Urinary bladder (tissue), 4 donors: Measurements from ENCODE around the gene MED1. TPM values are rescaled to one million over a fixed set of nuclear protein-coding genes. Genes with fewer than 3 reads are reported as not detected.

Source experiments
- DNase-seq: peaks from one replicate; pipeline ENCODE4 v3.0.0-alpha.2; 2015; ENCODE audit errors: extremely low spot score
- H3K27ac ChIP-seq: one replicate; pipeline ENCODE4 v1.5.1; 2013; ENCODE audit warnings: low read depth, mild to moderate bottlenecking, moderate library complexity
- H3K36me3 ChIP-seq: one replicate; pipeline ENCODE4 v1.6.1; 2013; ENCODE audit warnings: mild to moderate bottlenecking, moderate library complexity; ENCODE audit not compliant: insufficient read depth
- H3K4me1 ChIP-seq: one replicate; pipeline ENCODE4 v1.6.1; 2013; ENCODE audit warnings: mild to moderate bottlenecking, moderate library complexity; ENCODE audit not compliant: insufficient read depth
- H3K4me3 ChIP-seq: one replicate; pipeline ENCODE4 v1.5.1; 2013; ENCODE audit warnings: low read depth, low read length
- whole genome bisulfite sequencing: extraction: QIAGEN DNeasy Blood & Tissue Kit; methylation state at CpG from one replicate; pipeline ENCODE4 v1.1.7; 2013; 5-methylcytosine and 5-hydroxymethylcytosine counted together
- polyA plus RNA-seq: library from polyadenylated mRNA; stranded (reverse); fragments of 200-250 nt; gene quantifications from one replicate; pipeline ENCODE4 v1.2.3, GENCODE V29; 2013
- total RNA-seq: library from RNA; depleted of rRNA; stranded (reverse); fragments of >200 nt; gene quantifications from one replicate; pipeline ENCODE4 v1.2.3, GENCODE V29; 2014
- donor health status: healthy with polysubstance abuse.
- donor health status: healthy.

MED1 gene
- total and polyA plus RNA-seq, 2 donors: 17.1 to 27.4 TPM

- 60% methylated on average over 1 of the region's 1 CpG for WGBS
- no peak for DNase-seq
- H3K36me3 ChIP-seq: peaks cover 3% of the 10 kb centered on the region
Measured at GRCh38 chr17:39405436-39405835, 45.6 kb downstream of the MED1 start.

GRCh38 chr17:39404542-39405378 is 46.3 kb downstream of the MED1 start:
- WGBS: 85% methylated on average over 6 of the region's 6 CpGs
- no peak for DNase-seq
- H3K36me3 ChIP-seq: peaks cover 2% of the 10 kb centered on the region
- peaks cover 2% of the 10 kb centered on the region for H3K4me1 ChIP-seq
- no peak overlapping the region for H3K27ac ChIP-seq
- H3K4me3 ChIP-seq: no peak overlapping the region

More at GRCh38 chr17:39405436-39405835, 45.6 kb downstream of the MED1 start:
- Histone ChIP-seq H3K4me3 (no peak overlapping the region), H3K27ac (no peak overlapping the region), H3K4me1 (no peaks in the 10 kb centered on the region)

- Histone ChIP-seq H3K36me3 (peaks cover 2% of the 10 kb centered on the region), H3K4me3 (no peak overlapping the region)
Measured at GRCh38 chr17:39402890-39403605, 48.0 kb downstream of the MED1 start.

DNA sequence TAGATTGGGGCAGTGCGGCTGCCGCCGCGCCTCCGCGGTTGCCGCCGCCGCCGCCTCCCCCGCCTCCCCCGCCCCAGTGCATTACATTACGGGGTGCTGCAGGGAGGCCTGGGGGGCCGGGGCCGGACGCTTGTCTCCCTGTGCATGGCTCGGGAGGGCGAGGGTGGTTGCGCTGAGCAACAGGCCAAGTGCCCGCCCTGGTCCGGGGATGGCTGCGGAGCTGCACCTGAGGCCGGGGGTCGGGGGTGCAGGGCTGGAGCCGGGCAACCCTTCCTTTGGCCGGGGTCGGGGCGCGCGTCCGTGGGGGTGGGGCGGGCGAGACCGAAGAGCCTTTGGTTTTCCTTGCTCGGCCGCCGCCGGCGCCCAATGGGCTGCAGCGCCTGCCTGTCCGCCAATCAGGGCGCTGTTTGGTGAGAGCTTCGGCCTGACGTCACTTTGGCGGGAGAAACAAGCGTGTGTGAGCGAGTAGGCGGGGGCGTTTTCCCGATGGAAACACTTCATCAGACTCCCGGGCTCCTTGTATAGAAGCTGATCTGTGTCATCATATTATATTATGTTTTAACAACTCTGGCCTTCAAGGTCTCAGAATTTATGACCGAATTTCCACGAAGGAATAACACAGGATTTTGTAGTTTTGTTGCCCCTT is 48.7 kb downstream of the MED1 start:
- 1% methylated on average over 53 of the region's 53 CpGs for WGBS
- peak overlapping the region; percentile 59 for H3K27ac ChIP-seq
- DNase-seq: peak; percentile 80
- peak overlapping the region; percentile 95 for H3K4me3 ChIP-seq
- peaks cover 1% of the 10 kb centered on the region for H3K36me3 ChIP-seq
- peaks cover 2% of the 10 kb centered on the region for H3K4me1 ChIP-seq

More at GRCh38 chr17:39402890-39403605, 48.0 kb downstream of the MED1 start:
- Histone ChIP-seq H3K4me1 (peaks cover 2% of the 10 kb centered on the region), H3K27ac (no peak overlapping the region)
- DNase-seq: no peak
- 62% methylated on average over 22 of the region's 22 CpGs for WGBS

DNA sequence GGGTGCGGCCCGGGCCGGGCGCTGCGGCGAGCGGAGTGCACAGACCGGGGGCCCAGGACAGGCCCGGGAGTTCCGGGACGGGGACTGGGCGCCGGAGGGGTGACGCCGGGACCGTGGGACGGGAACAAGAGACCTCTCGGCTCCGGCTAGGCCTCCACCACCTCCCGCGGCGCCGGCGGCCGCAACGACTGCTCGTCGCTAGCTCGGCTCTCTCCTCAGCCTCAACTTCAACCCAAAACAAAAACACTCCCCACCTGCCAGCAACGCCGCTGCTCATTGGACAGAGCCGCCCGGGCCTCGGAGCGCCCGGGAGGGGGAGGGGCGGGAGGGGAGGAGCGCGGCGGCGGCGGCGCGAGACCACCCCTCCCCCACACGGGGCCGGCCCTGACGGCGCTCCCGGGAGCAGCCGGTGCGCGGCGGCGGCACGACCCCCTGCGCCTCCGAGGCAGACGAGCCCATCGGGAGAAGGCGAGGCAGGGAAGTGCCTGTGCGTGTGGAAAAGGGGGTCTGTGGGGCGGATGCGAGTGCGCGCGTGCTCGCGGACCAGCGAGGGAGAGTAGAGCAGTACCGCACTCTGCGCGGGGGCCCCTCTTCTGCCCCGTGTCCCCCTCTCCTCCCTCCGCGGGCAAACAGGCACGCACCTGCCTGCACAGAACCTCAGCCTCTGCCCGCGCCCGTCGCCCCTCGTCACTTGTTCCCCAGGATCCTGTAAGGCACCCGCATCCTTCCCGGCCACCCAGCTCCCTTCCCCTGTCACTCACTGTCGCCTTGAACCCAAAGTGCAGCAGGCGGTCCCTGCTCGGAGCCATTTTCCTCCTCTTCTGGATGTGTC is 49.4 kb downstream of the MED1 start, which contains the start of gene FBXL20:
Gene FBXL20 (minus strand): TSS at position 215 of the 832 bp plus-strand sequence. CDS start 224 bp downstream, outside the sequence.
- DNase-seq: peak; percentile 85
- H3K4me1 ChIP-seq: peaks cover 2% of the 10 kb centered on the region
- H3K4me3 ChIP-seq: peak within 1 kb of the TSS; percentile 95
- peak within 1 kb of the TSS; percentile 90 for H3K27ac ChIP-seq
- no peaks in the 10 kb centered on the region for H3K36me3 ChIP-seq
- under 1% methylated on average over 86 of the region's 86 CpGs for WGBS

DNA sequence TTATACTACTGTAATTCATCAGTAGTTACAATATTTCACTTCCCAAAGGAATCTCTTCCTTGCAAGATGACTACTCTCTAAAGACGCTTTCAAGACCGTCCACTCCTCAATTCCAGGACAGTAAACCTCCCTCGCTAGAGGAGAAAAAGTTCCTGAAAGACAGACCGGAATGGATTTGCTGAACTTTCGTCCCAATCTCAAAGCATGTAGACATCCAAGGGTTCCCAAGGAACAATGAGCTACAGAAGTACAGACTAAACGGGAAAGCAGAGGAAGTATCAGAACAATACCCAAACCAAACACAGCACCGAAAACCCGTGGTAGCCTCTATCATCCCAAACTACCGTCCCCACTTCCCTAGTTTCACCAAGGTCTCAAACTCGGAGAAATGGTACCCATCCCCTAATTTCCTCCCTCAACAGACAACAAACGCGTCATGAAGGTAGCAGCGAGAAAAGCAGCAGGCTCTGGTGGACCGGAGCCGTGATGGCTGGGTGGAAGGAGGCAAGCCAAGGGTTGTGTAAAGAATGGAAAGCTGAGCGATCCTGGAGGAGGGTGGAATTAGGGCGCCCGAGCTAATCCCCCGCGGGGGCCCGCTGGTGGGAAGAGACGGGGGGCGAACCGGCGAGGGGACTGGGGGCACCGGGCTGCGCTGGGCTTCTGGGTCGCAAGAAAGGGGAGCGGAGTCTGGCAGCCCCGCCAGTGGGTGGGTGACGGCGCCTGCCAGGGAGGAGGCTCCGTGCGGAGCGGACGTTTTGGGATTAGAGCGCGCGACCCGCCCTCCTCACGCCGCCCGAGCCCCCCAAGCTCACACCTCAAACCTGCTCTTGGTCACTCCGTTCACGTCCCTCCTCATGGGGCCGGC is 50.3 kb downstream of the MED1 start:
- Histone ChIP-seq H3K36me3 (no peaks in the 10 kb centered on the region), H3K4me1 (peaks cover 2% of the 10 kb centered on the region), H3K4me3 (peak overlapping the region; percentile 95), H3K27ac (peak overlapping the region; percentile 90)
- WGBS: under 1% methylated on average over 46 of the region's 46 CpGs
- no peak for DNase-seq

GRCh38 chr17:39399791-39400190 is 51.3 kb downstream of the MED1 start:
- H3K4me1 ChIP-seq: peaks cover 2% of the 10 kb centered on the region
- no peak for DNase-seq
- no peaks in the 10 kb centered on the region for H3K36me3 ChIP-seq
- 40% methylated on average over 4 of the region's 4 CpGs for WGBS
- H3K4me3 ChIP-seq: peak overlapping the region; percentile 95
- H3K27ac ChIP-seq: no peak overlapping the region

- WGBS: 47% methylated on average over 2 of the region's 2 CpGs
- H3K4me1 ChIP-seq: no peaks in the 10 kb centered on the region
- no peak overlapping the region for H3K4me3 ChIP-seq
- no peak overlapping the region for H3K27ac ChIP-seq
- H3K36me3 ChIP-seq: no peaks in the 10 kb centered on the region
- no peak for DNase-seq
Measured at GRCh38 chr17:39393736-39394135, 57.3 kb downstream of the MED1 start.

DNA sequence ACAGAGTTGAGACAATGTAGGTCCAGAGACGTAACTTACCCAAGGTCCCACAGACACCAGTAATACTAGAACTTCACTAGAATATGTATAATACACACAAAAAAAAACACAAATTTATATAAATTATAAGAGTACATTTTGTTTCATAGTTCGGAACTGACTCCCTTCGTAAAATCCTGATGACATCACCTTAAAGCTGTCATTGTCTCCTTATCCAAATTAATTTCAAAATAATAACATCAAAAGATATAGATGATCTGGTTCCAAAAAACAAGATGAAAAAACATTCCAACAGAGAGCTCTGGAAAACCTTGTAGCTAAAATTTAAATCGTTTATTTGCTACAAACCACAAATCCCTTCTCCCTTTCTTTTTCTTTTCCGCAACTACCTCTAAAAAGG is 59.6 kb downstream of the MED1 start:
- Histone ChIP-seq H3K36me3 (no peaks in the 10 kb centered on the region), H3K4me1 (no peaks in the 10 kb centered on the region), H3K4me3 (no peak overlapping the region), H3K27ac (no peak overlapping the region)
- no peak for DNase-seq
- WGBS: 79% methylated on average over 5 of the region's 5 CpGs

DNA sequence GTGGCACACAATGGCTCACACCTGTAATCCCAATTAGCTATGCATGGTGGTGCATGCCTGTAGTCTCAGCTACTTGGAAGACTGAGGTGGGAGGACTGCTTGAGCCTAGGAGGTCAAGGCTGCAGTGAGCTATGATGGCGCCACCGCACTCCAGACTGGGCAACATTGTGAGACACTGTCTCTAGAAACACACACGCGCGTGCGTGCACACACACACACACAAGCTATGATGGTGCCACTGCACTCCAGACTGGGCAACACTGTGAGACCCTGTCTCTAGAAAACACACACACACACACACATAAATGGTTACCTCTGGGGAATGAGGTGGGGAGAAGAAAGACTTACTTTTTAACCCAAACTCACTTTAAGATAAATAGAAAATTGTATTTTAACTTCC is 66.0 kb downstream of the MED1 start:
- no peak overlapping the region for H3K27ac ChIP-seq
- no peak for DNase-seq
- WGBS: over 99% methylated on average over 6 of the region's 6 CpGs

DNA sequence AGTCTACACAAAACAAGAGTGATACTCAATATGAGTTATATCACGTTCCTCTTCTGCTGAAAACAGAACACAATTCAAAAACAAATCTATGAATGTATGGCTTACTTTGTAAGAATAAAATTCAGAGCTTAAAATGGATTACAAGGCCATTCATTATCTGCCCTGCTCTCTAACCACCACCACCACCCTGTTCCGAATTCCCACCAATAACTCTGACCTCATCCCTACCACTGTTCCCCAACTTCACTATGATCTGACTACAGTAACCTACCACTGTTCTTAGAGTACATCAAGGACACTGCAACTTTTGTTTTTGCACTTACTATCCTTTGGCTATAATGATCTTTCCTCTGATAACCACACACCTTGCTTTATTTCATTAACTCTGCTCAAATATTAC is 70.9 kb downstream of the MED1 start:
- DNase-seq: no peak
- H3K4me3 ChIP-seq: no peak overlapping the region
- WGBS: 70% methylated on average over 2 of the region's 2 CpGs
- H3K4me1 ChIP-seq: peaks cover 1% of the 10 kb centered on the region
- no peak overlapping the region for H3K27ac ChIP-seq
- H3K36me3 ChIP-seq: no peaks in the 10 kb centered on the region

More for the DNA sequence above, 66.0 kb downstream of the MED1 start:
- Histone ChIP-seq H3K36me3 (no peaks in the 10 kb centered on the region), H3K4me3 (no peak overlapping the region), H3K4me1 (no peaks in the 10 kb centered on the region)

GRCh38 chr17:39376434-39376833 is 74.6 kb downstream of the MED1 start:
- WGBS: 43% methylated on average over 2 of the region's 2 CpGs
- no peak overlapping the region for H3K27ac ChIP-seq
- H3K4me1 ChIP-seq: peaks cover 1% of the 10 kb centered on the region
- DNase-seq: no peak
- H3K4me3 ChIP-seq: no peak overlapping the region
- no peaks in the 10 kb centered on the region for H3K36me3 ChIP-seq
